HEK293 (cell line): ENCODE data around the gene RNF111.

Experiments
- CTCF ChIA-PET: fragments of 350-600 bp; formaldehyde crosslinking; extraction: SDS; loops from one replicate; lab custom pipeline; 2021; ENCODE audit warnings: antibody characterized with exemption; lab: Yijun Ruan, JAX
- POLR2A ChIA-PET: fragments of 300-600 bp; formaldehyde crosslinking; extraction: SDS; loops from one replicate; lab custom pipeline; 2020; ENCODE audit warnings: antibody characterized with exemption, inconsistent platforms; lab: Yijun Ruan, JAX
- H3K27ac ChIP-seq: fragments of 200-500 bp; sonication (Bioruptor generic); 2 replicates; pipeline ENCODE4 v1.5.1; 2014; ENCODE audit warnings: low read depth, low read length, control low read depth, inconsistent platforms; ENCODE audit errors: extremely low read depth
- H3K36me3 ChIP-seq, 2 experiments: fragments of 200-500 bp in 1 of 2; sonication (Bioruptor generic) in 1 of 2; 1 replicate in 1 of 2; 2 replicates in 1 of 2; pipeline ENCODE4 v1.5.1; 2014 to 2017; ENCODE audit warnings: inconsistent platforms in 2 of 2, low read length in 2 of 2; ENCODE audit not compliant: control insufficient read depth in 2 of 2, insufficient read depth in 1 of 2
- H3K4me1 ChIP-seq: fragments of 200-500 bp; sonication (Bioruptor generic); 2 replicates; pipeline ENCODE4 v1.5.1; 2014; ENCODE audit warnings: mild to moderate bottlenecking, low read length, inconsistent platforms; ENCODE audit not compliant: control insufficient read depth, insufficient read depth
- H3K4me3 ChIP-seq: 2 replicates; pipeline ENCODE4 v1.5.1; 2011; ENCODE audit warnings: low read depth, mild to moderate bottlenecking, control low read depth, low read length, moderate library complexity
- H3K9me3 ChIP-seq: fragments of 200-500 bp; sonication (Bioruptor generic); 2 replicates; pipeline ENCODE4 v1.5.1; 2014; ENCODE audit warnings: low read depth, low read length, inconsistent platforms; ENCODE audit not compliant: control insufficient read depth, insufficient read depth
- HOXC10 ChIP-seq: sonication (generic); formaldehyde crosslinking; IDR thresholded peaks from 2 replicates; pipeline ENCODE4 v1.8.1; 2023; ENCODE audit warnings: mild to moderate bottlenecking, missing genetic modification reagents
- KLF1 ChIP-seq: fragments of 450-650 bp; formaldehyde crosslinking; IDR thresholded peaks from 2 replicates; pipeline ENCODE4 v1.5.1; 2016; ENCODE audit warnings: missing biosample characterization, missing genetic modification characterization
- PRDM1 ChIP-seq: fragments of 450-650 bp; formaldehyde crosslinking; IDR thresholded peaks from 2 replicates; pipeline ENCODE4; 2016; ENCODE audit warnings: missing biosample characterization, missing genetic modification characterization
- SALL2 ChIP-seq: fragments of 450-650 bp; formaldehyde crosslinking; IDR thresholded peaks from 2 replicates; pipeline ENCODE4 v1.5.0; 2017; ENCODE audit warnings: missing biosample characterization, mild to moderate bottlenecking, missing genetic modification characterization, borderline replicate concordance
- TCF7L2 ChIP-seq: IDR thresholded peaks from 2 replicates; pipeline ENCODE4 v1.6.1; 2011; ENCODE audit warnings: low read depth, mild to moderate bottlenecking, inconsistent platforms, low read length, moderate library complexity, borderline replicate concordance
- ZBTB11 ChIP-seq: fragments of 450-650 bp; formaldehyde crosslinking; conservative IDR thresholded peaks from 2 replicates; pipeline ENCODE4 v1.5.1; 2016; ENCODE audit warnings: low read depth, missing biosample characterization, missing genetic modification characterization
- ZNF114 ChIP-seq: fragments of 450-650 bp; formaldehyde crosslinking; IDR thresholded peaks from 2 replicates; pipeline ENCODE4 v1.5.0; 2017; ENCODE audit warnings: missing biosample characterization, missing genetic modification characterization
- ZNF140 ChIP-seq: fragments of 450-650 bp; formaldehyde crosslinking; IDR thresholded peaks from 2 replicates; pipeline ENCODE4 v1.5.1; 2016; ENCODE audit warnings: missing biosample characterization, missing genetic modification characterization
- ZNF155 ChIP-seq: fragments of 450-650 bp; formaldehyde crosslinking; IDR thresholded peaks from 2 replicates; pipeline ENCODE4 v1.5.1; 2016; ENCODE audit warnings: missing biosample characterization, missing genetic modification characterization
- ZNF174 ChIP-seq: fragments of 450-650 bp; formaldehyde crosslinking; IDR thresholded peaks from 2 replicates; pipeline ENCODE4 v1.5.0; 2017; ENCODE audit warnings: missing biosample characterization, mild to moderate bottlenecking, missing genetic modification characterization
- ZNF248 ChIP-seq: fragments of 450-650 bp; formaldehyde crosslinking; IDR thresholded peaks from 2 replicates; pipeline ENCODE4 v1.5.1; 2017; ENCODE audit warnings: missing biosample characterization, missing genetic modification characterization
- ZNF274 ChIP-seq, 2 experiments: fragments of 200-500 bp in 1 of 2; fragments of 450-650 bp in 1 of 2; sonication (Bioruptor generic) in 1 of 2; formaldehyde crosslinking in 1 of 2; IDR thresholded peaks; 2 replicates each; pipeline versions ENCODE4 v1.5.1 to v1.6.1; 2014 to 2016; ENCODE audit warnings: borderline replicate concordance in 1 of 2, inconsistent platforms in 1 of 2, low read length in 1 of 2, missing biosample characterization in 1 of 2, missing genetic modification characterization in 1 of 2
- ZNF280C ChIP-seq: fragments of 450-650 bp; formaldehyde crosslinking; IDR thresholded peaks from 2 replicates; pipeline ENCODE4 v1.5.1; 2016; ENCODE audit warnings: missing biosample characterization, missing genetic modification characterization
- ZNF391 ChIP-seq: fragments of 450-650 bp; formaldehyde crosslinking; IDR thresholded peaks from 2 replicates; pipeline ENCODE4 v1.5.1; 2016; ENCODE audit warnings: low read depth, missing biosample characterization, missing genetic modification characterization, borderline replicate concordance
- ZNF529 ChIP-seq: fragments of 450-650 bp; formaldehyde crosslinking; IDR thresholded peaks from 2 replicates; pipeline ENCODE4 v1.5.1; 2017; ENCODE audit warnings: missing genetic modification characterization, missing biosample characterization; ENCODE audit not compliant: insufficient replicate concordance
- ZNF544 ChIP-seq: fragments of 450-650 bp; formaldehyde crosslinking; IDR thresholded peaks from 2 replicates; pipeline ENCODE4 v1.5.0; 2017; ENCODE audit warnings: missing biosample characterization, missing genetic modification characterization
- ZNF571 ChIP-seq: fragments of 450-650 bp; formaldehyde crosslinking; IDR thresholded peaks from 2 replicates; pipeline ENCODE4 v1.5.0; 2017; ENCODE audit warnings: missing biosample characterization, missing genetic modification characterization
- ZNF580 ChIP-seq: fragments of 450-650 bp; formaldehyde crosslinking; IDR thresholded peaks from 2 replicates; pipeline ENCODE4 v1.5.1; 2016; ENCODE audit warnings: missing biosample characterization, missing genetic modification characterization
- ZNF596 ChIP-seq: fragments of 450-650 bp; IDR thresholded peaks from 2 replicates; pipeline ENCODE4 v1.5.0; 2018; ENCODE audit warnings: missing biosample characterization, mild to moderate bottlenecking, missing genetic modification characterization, moderate library complexity
- ZNF600 ChIP-seq: fragments of 450-650 bp; formaldehyde crosslinking; IDR thresholded peaks from 2 replicates; pipeline ENCODE4 v1.5.1; 2016; ENCODE audit warnings: missing biosample characterization, missing genetic modification characterization
- ZNF660 ChIP-seq: fragments of 450-650 bp; IDR thresholded peaks from 2 replicates; pipeline ENCODE4 v1.5.1; 2018; ENCODE audit warnings: missing biosample characterization, mild to moderate bottlenecking, missing genetic modification characterization
- ZNF707 ChIP-seq: fragments of 450-650 bp; formaldehyde crosslinking; IDR thresholded peaks from 2 replicates; pipeline ENCODE4 v1.5.1; 2016; ENCODE audit warnings: missing biosample characterization, missing genetic modification characterization
- ZSCAN16 ChIP-seq: fragments of 450-650 bp; formaldehyde crosslinking; IDR thresholded peaks from 2 replicates; pipeline ENCODE4 v1.5.1; 2016; ENCODE audit warnings: missing biosample characterization, missing genetic modification characterization
- TF ChIP-seq, protein P1 (sequence below): sonication (generic); formaldehyde crosslinking; IDR thresholded peaks from 2 replicates; pipeline ENCODE4 v1.8.1; 2022; ENCODE audit warnings: mild to moderate bottlenecking, moderate library complexity, missing genetic modification reagents

RNF111 gene

DNA sequence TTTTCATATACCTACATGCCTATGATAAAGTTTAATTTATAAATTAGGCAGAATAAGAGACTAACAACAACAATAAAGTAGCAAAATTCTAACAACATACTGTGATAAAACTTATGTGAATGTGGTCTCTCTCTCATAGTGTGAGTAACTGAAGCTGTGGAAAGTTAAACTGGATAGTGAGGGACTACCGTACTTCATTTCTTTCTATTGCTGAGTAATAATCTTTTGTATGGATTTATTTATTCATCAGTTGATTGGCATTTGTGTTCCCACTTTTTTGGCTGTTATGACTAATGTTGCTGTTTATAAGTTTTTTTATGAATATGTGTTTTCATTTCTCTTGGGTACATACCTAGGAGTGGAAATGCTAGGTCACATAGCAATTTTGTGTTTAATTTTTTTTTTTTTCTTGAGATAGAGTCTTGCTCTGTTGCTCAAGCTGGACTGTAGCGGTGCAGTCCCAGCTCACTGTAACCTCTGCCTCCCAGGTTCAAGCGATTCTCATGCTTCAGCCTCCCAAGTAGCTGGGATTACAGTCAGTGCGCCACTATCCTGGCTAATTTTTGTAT, 41.0 kb downstream of the RNF111 start:
- H3K27ac ChIP-seq: no peak overlapping the region
- H3K9me3 ChIP-seq: no peaks in the 10 kb centered on the region
- no peak overlapping the region for H3K4me3 ChIP-seq
- ChIA-PET POLR2A (no interaction called here), CTCF (no interaction called here)
- TF ChIP-seq ZSCAN16 (tag by site-specific recombination) (no peak), SALL2 (tag by site-specific recombination) (no peak)
- peaks cover 0 to 19% of the 10 kb centered on the region in 2 experiments; a peak in 1 of 3 replicates for H3K36me3 ChIP-seq
- peaks cover 6% of the 10 kb centered on the region; the same call in 1 of the 2 replicates for H3K4me1 ChIP-seq

- H3K36me3 ChIP-seq: peaks cover 0 to 23% of the 10 kb centered on the region in 2 experiments; a peak in 1 of 3 replicates
- POLR2A ChIA-PET: no interaction called here
Measured at GRCh38 chr15:59029554-59029953, 42.1 kb downstream of the RNF111 start.

GRCh38 chr15:59035201-59035600, 47.7 kb downstream of the RNF111 start:
- Histone ChIP-seq H3K4me3 (no peak overlapping the region), H3K4me1 (no peaks in the 10 kb centered on the region), H3K27ac (no peak overlapping the region), H3K36me3 (peaks cover 0 to 23% of the 10 kb centered on the region in 2 experiments; a peak in 2 of 3 replicates), H3K9me3 (no peaks in the 10 kb centered on the region)
- ChIA-PET POLR2A (no interaction called here), CTCF (no interaction called here)
- TF ChIP-seq ZNF155 (tag by site-specific recombination) (no peak), PRDM1 (no peak), KLF1 (tag by site-specific recombination) (no peak), ZNF544 (tag by site-specific recombination) (no peak), ZNF114 (tag by site-specific recombination) (no peak), ZNF580 (tag by site-specific recombination) (no peak), ZNF571 (tag by site-specific recombination) (no peak), TCF7L2 (no peak), ZNF274 (IDR thresholded peaks at IDR 0.05; ENCODE audit: low read length) (no peak), ZNF274 (tag by site-specific recombination; IDR thresholded peaks at IDR 0.05; ENCODE audit: borderline replicate concordance) (no peak), ZNF660 (tag by site-specific recombination) (no peak), ZNF280C (tag by site-specific recombination) (no peak), ZNF529 (tag by site-specific recombination) (no peak)

More at GRCh38 chr15:59029554-59029953, 42.1 kb downstream of the RNF111 start:
- TF ChIP-seq ZNF596 (tag by site-specific recombination) (no peak), KLF1 (tag by site-specific recombination) (no peak), HOXC10 (CRISPR knock-in tag) (no peak), ZNF707 (no peak), ZBTB11 (no peak), ZNF660 (tag by site-specific recombination) (no peak), ZNF600 (tag by site-specific recombination) (no peak), ZNF391 (no peak), ZNF174 (tag by site-specific recombination) (no peak), ZNF140 (no peak), ZNF248 (tag by site-specific recombination) (no peak), ZNF529 (tag by site-specific recombination) (no peak)
- TF ChIP-seq, protein P1, sequence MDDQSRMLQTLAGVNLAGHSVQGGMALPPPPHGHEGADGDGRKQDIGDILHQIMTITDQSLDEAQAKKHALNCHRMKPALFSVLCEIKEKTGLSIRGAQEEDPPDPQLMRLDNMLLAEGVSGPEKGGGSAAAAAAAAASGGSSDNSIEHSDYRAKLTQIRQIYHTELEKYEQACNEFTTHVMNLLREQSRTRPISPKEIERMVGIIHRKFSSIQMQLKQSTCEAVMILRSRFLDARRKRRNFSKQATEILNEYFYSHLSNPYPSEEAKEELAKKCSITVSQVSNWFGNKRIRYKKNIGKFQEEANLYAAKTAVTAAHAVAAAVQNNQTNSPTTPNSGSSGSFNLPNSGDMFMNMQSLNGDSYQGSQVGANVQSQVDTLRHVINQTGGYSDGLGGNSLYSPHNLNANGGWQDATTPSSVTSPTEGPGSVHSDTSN (CRISPR knock-in tag): no peak
- Histone ChIP-seq H3K27ac (no peak overlapping the region), H3K9me3 (no peaks in the 10 kb centered on the region), H3K4me3 (no peak overlapping the region), H3K4me1 (peaks cover 6% of the 10 kb centered on the region; the same call in 1 of the 2 replicates)
- CTCF ChIA-PET: interaction anchor here (0.6 to 0.9 kb wide), 2 partner anchors 500 to 1168 kb away, joined by 3 to 4 read pairs; no protein-coding TSS in a partner anchor
